Brain microvascular endothelial cell (primary cell): ENCODE results near the gene C9orf50.
"Not testable (repeated sequence)": the region's sequence is repeated elsewhere in the genome, so short reads cannot be mapped to it uniquely, and the experiment has no call there.

Experiments used
- DNase-seq: peaks from one replicate; pipeline ENCODE4 v3.0.0-alpha.2; 2020
- H3K27ac ChIP-seq: fragments of 250-450 bp; sonication (Bioruptor Pico); 2 replicates; pipeline ENCODE4 v1.5.1; 2020; ENCODE audit warnings: mild to moderate bottlenecking, moderate library complexity
- H3K27me3 ChIP-seq: fragments of 250-450 bp; sonication (Bioruptor Pico); replicated peaks from 2 replicates; pipeline ENCODE4 v1.5.1; 2020; ENCODE audit warnings: mild to moderate bottlenecking
- H3K36me3 ChIP-seq: fragments of 250-450 bp; sonication (Bioruptor Pico); replicated peaks from 2 replicates; pipeline ENCODE4 v1.5.1; 2020; ENCODE audit warnings: mild to moderate bottlenecking
- H3K4me3 ChIP-seq: 2 replicates; pipeline ENCODE4 v1.5.1; 2011; ENCODE audit warnings: low read depth, mild to moderate bottlenecking, control low read depth, low read length, moderate library complexity
- in situ Hi-C: cut with HindIII; loops from 2 replicates; pipeline ENCODE4 v1.10.0; 2017; ENCODE audit warnings: low sequenced_read_pairs, low pct_ligation_motif_present
- TF ChIP-seq, protein P1 (sequence below): IDR thresholded peaks from 2 replicates; pipeline ENCODE4 v1.5.1; 2011; ENCODE audit warnings: low read depth, mild to moderate bottlenecking, moderate library complexity, low read length, control low read depth, inconsistent platforms; ENCODE audit errors: missing control alignments

Gene C9orf50

DNA sequence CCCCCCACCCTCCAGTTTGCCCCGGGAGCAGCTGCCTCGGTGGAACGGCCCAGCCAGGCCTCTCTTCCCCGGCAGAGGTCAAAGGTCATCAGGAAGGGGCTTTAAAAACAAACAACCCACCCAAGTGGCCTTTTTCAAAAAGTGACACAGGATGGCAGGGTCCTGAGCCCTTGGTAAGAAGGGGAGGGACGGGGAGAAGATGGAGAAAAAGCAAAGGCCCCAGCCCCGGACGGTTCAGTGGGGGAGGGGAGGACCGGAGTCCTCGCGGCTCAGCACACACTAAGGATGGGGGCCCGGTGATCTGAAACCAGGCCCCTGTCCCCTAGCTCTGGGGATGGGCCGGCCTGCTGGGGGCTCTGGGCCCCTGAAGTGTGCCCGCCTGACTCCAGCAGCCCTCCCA is 45.7 kb upstream of the C9orf50 start:
- H3K27ac ChIP-seq = no peak overlapping the region
- H3K27me3 ChIP-seq = peaks cover 4% of the 10 kb centered on the region
- DNase-seq = no peak
- TF ChIP-seq, protein P1, sequence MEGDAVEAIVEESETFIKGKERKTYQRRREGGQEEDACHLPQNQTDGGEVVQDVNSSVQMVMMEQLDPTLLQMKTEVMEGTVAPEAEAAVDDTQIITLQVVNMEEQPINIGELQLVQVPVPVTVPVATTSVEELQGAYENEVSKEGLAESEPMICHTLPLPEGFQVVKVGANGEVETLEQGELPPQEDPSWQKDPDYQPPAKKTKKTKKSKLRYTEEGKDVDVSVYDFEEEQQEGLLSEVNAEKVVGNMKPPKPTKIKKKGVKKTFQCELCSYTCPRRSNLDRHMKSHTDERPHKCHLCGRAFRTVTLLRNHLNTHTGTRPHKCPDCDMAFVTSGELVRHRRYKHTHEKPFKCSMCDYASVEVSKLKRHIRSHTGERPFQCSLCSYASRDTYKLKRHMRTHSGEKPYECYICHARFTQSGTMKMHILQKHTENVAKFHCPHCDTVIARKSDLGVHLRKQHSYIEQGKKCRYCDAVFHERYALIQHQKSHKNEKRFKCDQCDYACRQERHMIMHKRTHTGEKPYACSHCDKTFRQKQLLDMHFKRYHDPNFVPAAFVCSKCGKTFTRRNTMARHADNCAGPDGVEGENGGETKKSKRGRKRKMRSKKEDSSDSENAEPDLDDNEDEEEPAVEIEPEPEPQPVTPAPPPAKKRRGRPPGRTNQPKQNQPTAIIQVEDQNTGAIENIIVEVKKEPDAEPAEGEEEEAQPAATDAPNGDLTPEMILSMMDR = no peak
- H3K36me3 ChIP-seq = no peaks in the 10 kb centered on the region
- no peak overlapping the region for H3K4me3 ChIP-seq
- in situ Hi-C loops = no loop called here

DNA sequence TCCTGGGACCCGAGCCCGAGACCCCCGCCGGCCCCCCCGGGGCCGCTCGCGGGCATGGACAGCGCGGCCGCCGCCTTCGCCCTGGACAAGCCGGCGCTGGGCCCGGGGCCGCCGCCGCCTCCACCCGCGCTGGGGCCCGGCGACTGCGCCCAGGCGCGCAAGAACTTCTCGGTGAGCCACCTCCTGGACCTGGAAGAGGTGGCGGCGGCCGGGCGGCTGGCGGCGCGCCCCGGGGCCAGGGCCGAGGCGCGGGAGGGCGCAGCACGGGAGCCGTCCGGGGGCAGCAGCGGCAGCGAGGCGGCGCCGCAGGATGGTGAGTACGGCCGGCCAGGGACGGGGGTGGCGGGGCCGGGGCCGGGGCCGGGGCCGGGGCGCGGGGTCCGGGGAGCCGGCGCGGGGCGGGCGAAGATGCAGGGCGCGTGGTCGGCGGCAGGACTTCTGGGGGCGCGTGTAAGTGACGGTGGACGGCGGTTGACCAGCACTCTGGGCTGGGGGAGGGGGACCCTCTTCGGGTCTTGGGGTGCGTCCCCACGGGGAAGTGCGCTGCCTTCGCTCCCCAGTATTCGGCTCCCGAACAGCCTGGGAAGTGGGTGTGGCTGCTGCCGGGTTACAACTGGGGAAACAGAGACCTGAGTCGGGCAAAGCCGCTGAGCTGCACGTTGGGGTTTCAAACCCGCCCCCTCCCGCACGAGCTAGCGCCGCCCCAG is 45.1 kb upstream of the C9orf50 start:
- Histone ChIP-seq H3K27me3 (peaks cover 4% of the 10 kb centered on the region), H3K4me3 (peak overlapping the region; percentile 9), H3K27ac (no peak overlapping the region), H3K36me3 (no peaks in the 10 kb centered on the region)
- TF ChIP-seq, protein P1 = no peak
- DNase-seq = no peak
- in situ Hi-C loops = no loop called here

DNA sequence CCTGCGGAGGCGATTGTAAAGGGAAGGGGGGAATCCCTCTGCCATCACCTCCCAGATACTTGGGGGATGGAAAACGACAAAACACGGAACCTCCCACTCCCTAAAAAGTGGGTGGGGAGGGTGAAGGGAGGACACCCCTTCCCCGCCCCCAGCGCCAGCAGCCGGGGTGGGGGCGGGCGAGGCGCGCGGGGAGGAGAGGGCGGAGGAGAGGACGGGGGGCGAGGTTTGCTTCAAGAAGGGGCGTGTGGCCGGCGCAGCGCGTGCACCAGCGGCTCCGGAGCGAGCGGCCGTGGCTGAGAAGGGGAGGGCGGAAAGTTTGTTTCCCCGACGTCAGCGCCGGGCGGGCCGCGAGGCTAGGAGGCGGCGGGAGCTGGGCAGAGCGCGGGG is 44.5 kb upstream of the C9orf50 start, which contains the start of gene PRRX2:
Gene PRRX2 (plus strand): TSS at position 259 of the 387 bp plus-strand sequence. CDS start 221 bp downstream, outside the sequence.
- H3K27ac ChIP-seq = no peak within 1 kb of the TSS
- in situ Hi-C loops = no loop called here

DNA sequence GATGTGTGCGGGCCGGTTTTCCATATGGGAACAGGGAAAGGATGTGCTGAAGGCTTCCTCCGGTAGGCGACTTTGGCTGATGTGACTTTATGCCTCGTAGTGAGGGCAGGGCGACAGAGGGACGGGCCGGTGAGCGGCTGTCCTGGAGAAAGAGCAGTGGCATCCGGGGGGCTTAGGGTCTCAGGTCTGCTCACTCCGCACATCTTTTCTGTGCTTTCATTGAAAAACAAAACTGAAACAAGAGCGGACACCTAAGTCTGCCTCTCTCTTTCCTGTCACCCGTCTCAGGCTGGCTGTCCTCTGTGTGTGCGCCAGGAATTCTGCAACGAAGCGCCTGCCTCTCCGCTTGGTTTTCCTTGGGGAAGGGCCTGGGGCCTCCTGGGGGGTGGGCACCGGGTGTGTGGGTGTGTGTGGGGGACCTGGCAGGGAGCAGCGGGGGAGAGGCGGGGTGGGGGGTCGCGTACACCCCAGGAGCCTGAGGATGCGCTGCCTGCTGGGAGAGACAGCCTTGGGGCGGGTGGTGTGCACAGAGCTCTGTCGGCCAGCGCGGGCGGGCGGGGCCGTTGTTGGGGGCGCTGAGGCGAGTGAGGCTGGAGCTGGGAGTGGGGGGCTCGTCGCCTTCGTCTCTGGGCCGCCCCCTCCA is 44.0 kb upstream of the C9orf50 start:
- no peak for DNase-seq
- in situ Hi-C loops = no loop called here
- no peak overlapping the region for H3K27ac ChIP-seq
- H3K36me3 ChIP-seq = no peaks in the 10 kb centered on the region
- H3K4me3 ChIP-seq = peak overlapping the region; percentile 12
- peaks cover 4% of the 10 kb centered on the region for H3K27me3 ChIP-seq
- TF ChIP-seq, protein P1 = no peak

More for the DNA sequence above, 44.5 kb upstream of the C9orf50 start, which contains the start of gene PRRX2:
- Histone ChIP-seq H3K27me3 (peaks cover 4% of the 10 kb centered on the region), H3K36me3 (no peaks in the 10 kb centered on the region), H3K4me3 (peak within 1 kb of the TSS; percentile 12)
- TF ChIP-seq, protein P1 = no peak
- DNase-seq = no peak

DNA sequence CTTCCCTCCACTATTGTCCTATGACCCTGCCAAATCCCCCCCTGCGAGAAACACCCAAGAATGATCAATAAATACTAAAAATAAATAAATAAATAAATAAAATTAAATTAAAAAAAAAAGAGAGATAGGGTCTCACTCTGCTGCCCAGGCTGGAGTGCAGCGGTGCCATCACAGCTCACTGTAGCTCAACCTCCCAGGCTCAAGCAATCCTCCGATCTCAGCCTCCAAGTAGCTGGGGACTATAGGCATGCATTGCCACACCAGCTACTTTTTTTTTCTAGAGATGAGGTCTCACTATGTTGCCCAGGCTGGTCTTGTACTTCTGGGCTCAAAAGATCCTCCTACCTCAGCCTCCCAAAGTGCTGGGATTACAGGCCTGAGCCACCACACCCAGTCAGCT is 41.3 kb upstream of the C9orf50 start:
- H3K27me3 ChIP-seq, H3K4me3 ChIP-seq, H3K36me3 ChIP-seq, in situ Hi-C loops, H3K27ac ChIP-seq, DNase-seq: not testable (repeated sequence)

DNA sequence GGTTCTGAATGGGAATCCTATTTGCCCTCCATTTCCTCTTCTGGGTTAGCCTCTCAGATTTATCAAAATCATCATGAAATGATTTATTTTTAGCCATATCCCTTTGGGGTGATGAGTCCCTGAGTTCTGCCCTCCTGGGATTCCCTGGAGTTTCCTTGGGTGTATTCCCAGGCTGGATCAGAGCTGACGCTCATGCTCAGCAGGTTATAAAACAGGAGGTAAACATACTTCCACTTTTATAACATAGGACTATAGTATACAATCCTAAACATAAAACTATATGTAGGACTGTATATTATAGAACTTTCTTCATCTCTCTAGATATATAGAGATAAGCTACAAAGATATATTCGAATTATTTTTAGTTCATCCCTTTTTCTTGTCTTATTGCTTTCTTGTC is 40.1 kb upstream of the C9orf50 start:
- in situ Hi-C loops = no loop called here
- no peak overlapping the region for H3K4me3 ChIP-seq
- DNase-seq = no peak
- TF ChIP-seq, protein P1 = no peak
- H3K27me3 ChIP-seq = peaks cover 4% of the 10 kb centered on the region
- H3K36me3 ChIP-seq = no peaks in the 10 kb centered on the region
- no peak overlapping the region for H3K27ac ChIP-seq
